Measurements from ENCODE around the gene HNRNPM.

GRCh38 chr19:8441725-8442544 is 2.8 kb upstream of the HNRNPM start:
- TF ChIP-seq CTCF (IDR thresholded peaks at IDR 0.05) (no peak), POLR2A (IDR thresholded peaks at IDR 0.05) (no peak)

All from ovary (tissue), 3 donors.